Fibroblast of the aortic adventitia (primary cell): ENCODE measurements around the gene CTNNA2. TPM values are rescaled to one million over a fixed set of nuclear protein-coding genes. Genes with fewer than 3 reads are reported as not detected.

Experiments
- DNase-seq: peaks from one replicate; pipeline ENCODE4 v3.0.0-alpha.2; 2010; ENCODE audit warnings: low read depth
- H3K4me3 ChIP-seq: 2 replicates; pipeline ENCODE4 v1.5.1; 2011; ENCODE audit warnings: low read depth, mild to moderate bottlenecking, control low read depth, low read length, moderate library complexity
- total RNA-seq: library from RNA; depleted of rRNA; stranded (reverse); fragments of >200 nt; gene quantifications from 2 replicates; pipeline ENCODE4 v1.2.3, GENCODE V29; 2012; ENCODE audit warnings: low replicate concordance
- TF ChIP-seq, protein P1 (sequence below): IDR thresholded peaks from 2 replicates; pipeline ENCODE4 v1.5.1; 2011; ENCODE audit warnings: mild to moderate bottlenecking, low read length, control low read depth, inconsistent platforms; ENCODE audit not compliant: insufficient read depth

CTNNA2 gene
- total RNA-seq, 1 donor = 0.36 TPM

DNA sequence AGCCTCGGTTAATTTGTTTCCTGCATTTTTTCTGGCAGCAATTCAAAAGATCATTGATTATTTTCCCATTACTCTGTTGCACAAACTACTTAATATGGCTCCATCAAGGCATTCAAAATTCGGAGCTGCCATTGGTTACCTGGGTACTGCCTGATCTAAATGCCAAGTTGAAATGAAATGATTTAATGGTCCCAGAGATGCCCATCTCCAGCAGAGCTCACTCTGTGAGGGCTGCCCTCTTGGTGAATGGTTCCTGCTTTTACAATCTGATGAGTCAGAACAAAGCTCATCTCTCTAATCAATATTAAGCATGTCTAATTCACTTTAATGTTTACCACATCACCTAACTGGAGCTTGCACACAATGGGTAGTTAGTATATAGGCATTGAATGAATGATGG, 126.1 kb downstream of the CTNNA2 start:
- TF ChIP-seq, protein P1, sequence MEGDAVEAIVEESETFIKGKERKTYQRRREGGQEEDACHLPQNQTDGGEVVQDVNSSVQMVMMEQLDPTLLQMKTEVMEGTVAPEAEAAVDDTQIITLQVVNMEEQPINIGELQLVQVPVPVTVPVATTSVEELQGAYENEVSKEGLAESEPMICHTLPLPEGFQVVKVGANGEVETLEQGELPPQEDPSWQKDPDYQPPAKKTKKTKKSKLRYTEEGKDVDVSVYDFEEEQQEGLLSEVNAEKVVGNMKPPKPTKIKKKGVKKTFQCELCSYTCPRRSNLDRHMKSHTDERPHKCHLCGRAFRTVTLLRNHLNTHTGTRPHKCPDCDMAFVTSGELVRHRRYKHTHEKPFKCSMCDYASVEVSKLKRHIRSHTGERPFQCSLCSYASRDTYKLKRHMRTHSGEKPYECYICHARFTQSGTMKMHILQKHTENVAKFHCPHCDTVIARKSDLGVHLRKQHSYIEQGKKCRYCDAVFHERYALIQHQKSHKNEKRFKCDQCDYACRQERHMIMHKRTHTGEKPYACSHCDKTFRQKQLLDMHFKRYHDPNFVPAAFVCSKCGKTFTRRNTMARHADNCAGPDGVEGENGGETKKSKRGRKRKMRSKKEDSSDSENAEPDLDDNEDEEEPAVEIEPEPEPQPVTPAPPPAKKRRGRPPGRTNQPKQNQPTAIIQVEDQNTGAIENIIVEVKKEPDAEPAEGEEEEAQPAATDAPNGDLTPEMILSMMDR = no peak
- no peak overlapping the region for H3K4me3 ChIP-seq
- no peak for DNase-seq

DNA sequence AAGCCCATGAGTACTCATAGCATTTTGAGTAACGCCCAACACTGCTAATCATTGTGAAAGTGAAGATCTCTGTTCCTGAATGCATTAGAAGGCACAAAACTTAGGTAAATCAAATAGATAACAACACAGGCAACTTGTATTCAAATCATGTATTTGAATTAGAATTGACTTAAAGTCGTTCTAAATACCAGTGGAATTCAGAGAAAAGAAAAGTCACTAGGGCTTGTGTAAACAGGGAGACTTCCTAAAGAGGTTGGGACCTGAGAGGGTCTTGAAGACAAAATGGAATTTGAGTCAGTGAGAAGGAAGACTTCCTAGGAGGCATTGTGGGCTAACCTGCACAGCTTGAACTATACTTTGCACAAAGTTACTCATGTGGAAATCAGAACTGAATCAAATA, 127.2 kb downstream of the CTNNA2 start:
- no peak for DNase-seq
- TF ChIP-seq, protein P1 = no peak
- no peak overlapping the region for H3K4me3 ChIP-seq

DNA sequence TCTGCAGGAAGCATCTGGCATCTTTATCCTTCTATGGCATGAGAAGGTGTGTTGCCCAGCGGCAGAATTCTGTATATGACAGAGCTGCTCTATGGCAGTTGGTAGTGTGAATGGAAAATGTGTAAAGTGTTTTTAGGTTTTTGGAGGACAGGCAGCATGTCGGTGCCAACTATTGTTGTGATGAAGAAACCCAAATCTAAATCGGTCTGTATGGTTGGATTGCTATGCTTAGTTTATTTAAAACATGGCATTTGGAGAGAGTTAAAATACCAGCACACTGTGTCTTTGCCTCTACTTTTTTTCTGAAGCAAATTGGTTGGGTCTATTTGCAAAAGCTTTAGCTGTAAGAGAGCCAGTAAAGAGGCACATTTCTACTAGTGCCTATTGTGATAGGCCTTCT, 136.7 kb downstream of the CTNNA2 start:
- no peak for DNase-seq
- TF ChIP-seq, protein P1 = no peak
- H3K4me3 ChIP-seq = no peak overlapping the region

DNA sequence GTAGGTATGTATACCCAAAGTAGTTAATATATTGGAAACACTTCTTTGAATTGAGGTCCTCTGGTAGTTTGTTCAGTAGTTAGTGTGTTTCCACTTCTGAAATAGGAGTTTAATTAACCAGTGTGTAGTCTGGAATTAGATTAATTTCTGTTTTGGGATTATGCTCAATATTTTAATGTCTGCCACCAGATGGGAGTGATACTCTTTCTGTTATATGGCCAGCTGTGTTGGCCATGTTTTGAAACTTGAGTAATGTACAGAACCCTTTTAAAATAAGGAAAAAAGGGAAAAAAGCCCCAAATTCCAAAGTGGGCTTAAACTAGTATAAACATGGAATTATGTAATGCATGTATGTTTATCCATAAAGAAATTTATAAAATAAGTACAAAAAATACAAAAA, 147.7 kb downstream of the CTNNA2 start:
- no peak overlapping the region for H3K4me3 ChIP-seq
- TF ChIP-seq, protein P1 = no peak
- no peak for DNase-seq

DNA sequence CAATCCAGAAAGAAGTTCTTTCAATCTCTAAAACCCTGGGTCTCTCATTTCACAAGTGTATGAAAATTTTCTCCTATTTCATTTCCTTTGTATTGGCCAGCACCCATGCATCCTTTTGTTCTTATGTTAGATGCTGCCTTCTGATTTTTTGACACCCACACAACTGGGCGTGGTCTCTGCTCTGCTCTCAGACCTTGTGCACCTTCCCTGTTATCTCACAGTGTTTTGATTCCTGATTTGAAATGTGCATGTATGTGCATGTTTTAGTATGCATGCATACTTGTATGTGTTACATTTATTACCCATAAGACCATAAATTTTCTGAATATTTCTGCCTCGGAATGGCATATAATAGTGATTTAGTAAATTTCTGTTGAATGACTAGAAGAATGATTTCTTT, 152.2 kb downstream of the CTNNA2 start:
- H3K4me3 ChIP-seq = no peak overlapping the region
- TF ChIP-seq, protein P1 = no peak
- DNase-seq = no peak

DNA sequence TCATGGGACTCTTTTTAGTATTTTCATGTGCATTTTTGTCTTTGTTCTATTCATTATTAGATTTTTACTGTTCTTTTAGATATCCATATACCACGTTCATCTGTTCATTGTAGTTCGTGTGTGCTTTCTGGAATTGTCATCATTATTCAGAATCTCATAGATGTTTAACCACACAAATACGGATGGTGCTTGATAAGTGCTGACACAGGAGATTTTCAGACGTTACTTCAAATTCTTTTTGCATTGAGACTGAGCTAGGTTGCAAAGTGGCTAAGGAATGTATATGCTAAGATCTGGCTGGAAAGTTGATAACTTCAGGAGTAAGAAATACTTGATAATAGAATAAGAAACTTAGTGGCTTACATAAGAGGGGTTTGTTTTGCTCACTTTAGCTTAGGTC, 153.6 kb downstream of the CTNNA2 start:
- DNase-seq = no peak
- no peak overlapping the region for H3K4me3 ChIP-seq
- TF ChIP-seq, protein P1 = no peak

DNA sequence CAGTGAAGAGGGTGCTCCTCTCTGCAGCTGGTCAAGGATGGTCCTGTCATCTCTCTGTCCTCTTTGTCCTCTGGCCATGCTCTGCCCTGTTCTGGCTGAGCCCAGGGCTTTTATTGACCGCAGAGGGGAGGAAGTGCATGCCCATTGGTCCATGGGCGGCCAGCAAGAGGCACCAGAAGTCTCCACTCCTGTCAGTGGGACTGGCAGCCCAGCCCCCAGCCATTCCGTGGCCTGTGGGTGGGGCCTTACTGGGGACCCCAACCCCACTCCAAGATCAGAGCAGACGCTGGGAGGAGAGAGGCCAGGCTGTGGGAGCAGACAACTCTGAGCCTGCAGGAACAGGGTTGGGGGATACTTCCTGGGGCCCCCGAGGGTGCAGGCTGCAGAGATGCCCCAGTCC, 156.9 kb downstream of the CTNNA2 start:
- no peak for DNase-seq
- TF ChIP-seq, protein P1 = no peak
- H3K4me3 ChIP-seq = no peak overlapping the region
